ENCODE results near the gene PKD1. TPM values are rescaled to one million over a fixed set of nuclear protein-coding genes. Genes with fewer than 3 reads are reported as not detected.

Gene PKD1
- total RNA-seq, 4 donors from 2014 or later, result 297 to 459 (median 366) TPM

GRCh38 chr16:2086812-2087747 is 48.6 kb downstream of the PKD1 start:
- H3K4me3 ChIP-seq, result no peak overlapping the region
- TF ChIP-seq POLR2AphosphoS5 (IDR thresholded peaks at IDR 0.05), result peak in 1 of 2 donors; percentile 10
- TF ChIP-seq CTCF (IDR thresholded peaks at IDR 0.05), result no peak
- WGBS, result 90% methylated on average over 12 of the region's 30 CpGs
- no peak for DNase-seq (ENCODE audit: extremely low spot score)
- peaks cover 8 to 48% (median 28%) of the 10 kb centered on the region in 4 donors for H3K4me1 ChIP-seq
- H3K9me3 ChIP-seq, result no peaks in the 10 kb centered on the region
- H3K27me3 ChIP-seq, result no peaks in the 10 kb centered on the region
- peak overlapping the region in 1 of 4 donors; percentile 46 for H3K27ac ChIP-seq (replicated peaks in 1 of 4)
- peaks cover 23 to 98% (median 96%) of the 10 kb centered on the region in 4 donors for H3K36me3 ChIP-seq
- intact Hi-C loops (cut with DNase I), result no loop called here

- peaks cover 16 to 48% (median 28%) of the 10 kb centered on the region in 4 donors for H3K4me1 ChIP-seq
- intact Hi-C loops (cut with DNase I), result no loop called here
- DNase-seq (ENCODE audit: extremely low spot score), result no peak
- H3K36me3 ChIP-seq, result peaks cover 23 to 98% (median 97%) of the 10 kb centered on the region in 4 donors
- no peaks in the 10 kb centered on the region for H3K9me3 ChIP-seq
- H3K27me3 ChIP-seq, result no peaks in the 10 kb centered on the region
- TF ChIP-seq EP300 (IDR thresholded peaks at IDR 0.05) (no peak), POLR2A (IDR thresholded peaks at IDR 0.05; ENCODE audit: low read depth) (no peak), CTCF (IDR thresholded peaks at IDR 0.05) (no peak), POLR2AphosphoS5 (IDR thresholded peaks at IDR 0.05) (no peak)
- H3K4me3 ChIP-seq, result no peak overlapping the region
- 89% methylated on average over 6 of the region's 27 CpGs for WGBS
- peak overlapping the region in 2 of 4 donors; percentile 4 to 46 for H3K27ac ChIP-seq (replicated peaks in 1 of 4)
Measured at GRCh38 chr16:2086106-2086742, 49.5 kb downstream of the PKD1 start.

- H3K9me3 ChIP-seq, result no peaks in the 10 kb centered on the region
- intact Hi-C loops (cut with DNase I), result no loop called here
- H3K27me3 ChIP-seq, result no peaks in the 10 kb centered on the region
- 66% methylated on average over 13 of the region's 14 CpGs for WGBS
- peak overlapping the region in 2 of 4 donors; percentile 4 to 46 for H3K27ac ChIP-seq (replicated peaks in 1 of 4)
- H3K36me3 ChIP-seq, result peaks cover 21 to 100% (median 99%) of the 10 kb centered on the region in 4 donors
- no peak for TF ChIP-seq POLR2A (IDR thresholded peaks at IDR 0.05; ENCODE audit: low read depth)
- no peak for TF ChIP-seq EP300 (IDR thresholded peaks at IDR 0.05)
- no peak overlapping the region for H3K4me3 ChIP-seq
- DNase-seq (ENCODE audit: extremely low spot score), result no peak
- H3K4me1 ChIP-seq, result peaks cover 16 to 45% (median 30%) of the 10 kb centered on the region in 4 donors
Measured at GRCh38 chr16:2085669-2086068, 50.0 kb downstream of the PKD1 start.

GRCh38 chr16:2084895-2085625 is 50.6 kb downstream of the PKD1 start:
- Histone ChIP-seq H3K4me3 (no peak overlapping the region), H3K27ac (replicated peaks in 1 of 4) (peak overlapping the region in 1 of 4 donors; percentile 46), H3K4me1 (peaks cover 16 to 39% (median 30%) of the 10 kb centered on the region in 4 donors), H3K36me3 (peaks cover 16 to 100% (median 98%) of the 10 kb centered on the region in 4 donors), H3K27me3 (no peaks in the 10 kb centered on the region), H3K9me3 (no peaks in the 10 kb centered on the region)
- no peak for TF ChIP-seq POLR2AphosphoS5 (IDR thresholded peaks at IDR 0.05)
- TF ChIP-seq POLR2A (IDR thresholded peaks at IDR 0.05; ENCODE audit: low read depth), result no peak
- no peak for TF ChIP-seq EP300 (IDR thresholded peaks at IDR 0.05)
- TF ChIP-seq CTCF (IDR thresholded peaks at IDR 0.05), result no peak
- intact Hi-C loops (cut with DNase I), result no loop called here
- 98% methylated on average over 13 of the region's 29 CpGs for WGBS
- no peak for DNase-seq (ENCODE audit: extremely low spot score)
